Kidney epithelial cell (primary cell): ENCODE data around the gene ZPR1. TPM values are rescaled to one million over a fixed set of nuclear protein-coding genes. Genes with fewer than 3 reads are reported as not detected.
A peak's percentile ranks its signal among the peaks of the same experiment; 100 is the strongest.

ENCODE experiments used
- DNase-seq: peaks from one replicate; pipeline ENCODE4 v3.0.0-alpha.2; 2010; ENCODE audit warnings: low read depth
- H3K27me3 ChIP-seq: 2 replicates; pipeline ENCODE4 v1.6.0; 2011; ENCODE audit warnings: low read length; ENCODE audit not compliant: control insufficient read depth, insufficient read depth
- H3K36me3 ChIP-seq: 2 replicates; pipeline ENCODE4 v1.5.1; 2011; ENCODE audit warnings: low read length; ENCODE audit not compliant: control insufficient read depth, insufficient read depth
- H3K4me3 ChIP-seq: 2 replicates; pipeline ENCODE4 v1.5.1; 2011; ENCODE audit warnings: low read depth, mild to moderate bottlenecking, control low read depth, low read length
- total RNA-seq: library from RNA; depleted of rRNA; stranded (reverse); fragments of >200 nt; gene quantifications from 2 replicates; pipeline ENCODE4 v1.2.3, GENCODE V29; 2015
- TF ChIP-seq, protein P1 (sequence below): IDR thresholded peaks from 2 replicates; pipeline ENCODE4 v1.5.1; 2011; ENCODE audit warnings: mild to moderate bottlenecking, moderate library complexity, low read length, control low read depth, inconsistent platforms; ENCODE audit not compliant: insufficient read depth, poor library complexity, severe bottlenecking

ZPR1 gene
- total RNA-seq, 1 donor from 2014 or later = 82.1 TPM

DNA sequence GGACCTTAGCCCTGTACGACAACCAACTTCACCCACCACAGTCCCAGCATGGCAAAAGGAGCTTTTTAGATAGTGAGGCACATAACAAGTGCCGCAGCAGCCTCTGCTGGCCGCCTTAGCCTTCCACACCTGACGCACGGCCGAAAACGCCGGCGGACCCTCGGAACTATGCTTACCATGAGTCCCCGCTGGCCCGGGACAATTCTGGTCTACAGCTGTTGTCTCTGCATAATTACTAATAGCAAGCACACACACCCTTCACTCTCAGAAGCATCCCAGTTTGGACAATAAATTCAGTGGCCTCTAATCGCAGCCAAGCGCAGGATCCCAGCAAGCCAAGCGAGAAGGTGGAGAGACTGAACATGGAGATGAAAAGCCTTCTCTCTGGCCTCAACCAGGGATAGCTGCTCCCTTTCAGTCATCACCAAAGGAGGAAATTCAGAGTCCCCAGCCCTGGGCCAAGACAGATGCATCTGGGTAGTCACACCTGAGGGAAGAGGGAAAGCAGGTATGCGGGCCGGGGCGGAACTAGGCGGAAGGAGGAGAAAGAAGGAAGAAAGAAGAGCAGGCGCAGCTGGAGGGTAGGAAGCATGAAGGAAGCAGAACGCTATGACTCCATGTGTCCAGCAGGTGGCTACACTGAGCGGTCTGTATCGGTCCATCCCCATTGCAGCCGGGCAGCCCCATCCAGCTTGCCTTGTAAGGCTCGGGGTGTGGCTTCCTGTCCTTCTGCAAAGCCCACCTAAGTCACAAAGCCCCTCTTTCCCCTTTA, 55.4 kb downstream of the ZPR1 start:
- DNase-seq = peak; percentile 18
- TF ChIP-seq, protein P1, sequence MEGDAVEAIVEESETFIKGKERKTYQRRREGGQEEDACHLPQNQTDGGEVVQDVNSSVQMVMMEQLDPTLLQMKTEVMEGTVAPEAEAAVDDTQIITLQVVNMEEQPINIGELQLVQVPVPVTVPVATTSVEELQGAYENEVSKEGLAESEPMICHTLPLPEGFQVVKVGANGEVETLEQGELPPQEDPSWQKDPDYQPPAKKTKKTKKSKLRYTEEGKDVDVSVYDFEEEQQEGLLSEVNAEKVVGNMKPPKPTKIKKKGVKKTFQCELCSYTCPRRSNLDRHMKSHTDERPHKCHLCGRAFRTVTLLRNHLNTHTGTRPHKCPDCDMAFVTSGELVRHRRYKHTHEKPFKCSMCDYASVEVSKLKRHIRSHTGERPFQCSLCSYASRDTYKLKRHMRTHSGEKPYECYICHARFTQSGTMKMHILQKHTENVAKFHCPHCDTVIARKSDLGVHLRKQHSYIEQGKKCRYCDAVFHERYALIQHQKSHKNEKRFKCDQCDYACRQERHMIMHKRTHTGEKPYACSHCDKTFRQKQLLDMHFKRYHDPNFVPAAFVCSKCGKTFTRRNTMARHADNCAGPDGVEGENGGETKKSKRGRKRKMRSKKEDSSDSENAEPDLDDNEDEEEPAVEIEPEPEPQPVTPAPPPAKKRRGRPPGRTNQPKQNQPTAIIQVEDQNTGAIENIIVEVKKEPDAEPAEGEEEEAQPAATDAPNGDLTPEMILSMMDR = peak; percentile 91
- Histone ChIP-seq H3K4me3 (no peak overlapping the region), H3K27me3 (peaks cover 22% of the 10 kb centered on the region), H3K36me3 (no peaks in the 10 kb centered on the region)

DNA sequence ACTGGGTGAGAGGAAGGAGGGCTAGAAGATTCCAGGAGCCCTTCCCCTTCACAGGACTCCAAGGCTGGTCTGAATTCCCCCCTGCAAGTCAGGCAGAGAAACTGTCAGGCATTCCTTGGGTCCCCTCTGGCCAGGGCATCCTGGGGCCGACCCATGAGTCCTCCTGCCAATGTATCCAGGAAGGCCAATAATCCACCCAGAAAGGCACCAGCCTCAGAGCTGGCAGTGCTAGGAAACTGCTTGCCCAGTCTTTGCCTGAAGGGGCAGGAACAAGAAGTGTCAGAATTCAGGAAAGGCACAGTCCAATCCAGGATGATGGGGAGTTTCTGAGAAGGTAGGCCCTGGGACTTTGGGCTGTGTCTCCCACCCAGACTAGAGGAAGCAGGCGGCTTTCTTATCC, 56.0 kb downstream of the ZPR1 start:
- H3K4me3 ChIP-seq = no peak overlapping the region
- DNase-seq = no peak
- no peaks in the 10 kb centered on the region for H3K36me3 ChIP-seq
- TF ChIP-seq, protein P1 = no peak
- peaks cover 24% of the 10 kb centered on the region for H3K27me3 ChIP-seq

DNA sequence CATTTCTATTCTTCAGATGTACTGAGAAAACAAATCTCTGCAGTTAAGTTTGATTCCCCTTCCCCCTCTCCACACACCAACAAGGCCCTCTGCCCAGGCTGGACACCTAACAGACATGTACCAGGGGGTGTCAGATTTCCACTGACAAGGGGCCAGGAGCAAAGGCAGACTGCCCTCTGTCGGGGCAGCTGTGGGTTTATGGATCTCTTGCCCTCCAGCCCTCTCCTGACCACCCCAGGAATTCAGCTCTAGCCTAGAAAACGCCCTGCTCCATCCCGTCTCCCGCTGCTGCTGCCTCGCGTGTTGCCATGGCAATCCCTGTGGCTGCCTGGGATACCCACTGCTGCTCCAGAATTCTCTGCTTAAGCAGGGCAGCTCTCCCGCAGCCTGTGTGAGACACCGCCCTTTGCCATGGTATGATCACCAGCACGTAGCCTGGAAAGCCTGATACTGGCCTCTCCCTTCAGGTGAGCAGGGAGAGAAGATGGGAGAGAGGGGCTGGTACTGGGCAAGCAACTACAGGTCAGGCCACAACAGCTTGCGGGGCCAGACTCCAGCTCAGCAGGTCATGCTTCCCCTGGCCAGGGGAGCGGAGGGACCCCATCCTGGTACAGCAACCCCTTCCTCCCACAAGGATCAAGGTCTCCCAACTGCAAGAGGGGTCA, 56.6 kb downstream of the ZPR1 start:
- TF ChIP-seq, protein P1 = no peak
- peaks cover 24% of the 10 kb centered on the region for H3K27me3 ChIP-seq
- no peak for DNase-seq

DNA sequence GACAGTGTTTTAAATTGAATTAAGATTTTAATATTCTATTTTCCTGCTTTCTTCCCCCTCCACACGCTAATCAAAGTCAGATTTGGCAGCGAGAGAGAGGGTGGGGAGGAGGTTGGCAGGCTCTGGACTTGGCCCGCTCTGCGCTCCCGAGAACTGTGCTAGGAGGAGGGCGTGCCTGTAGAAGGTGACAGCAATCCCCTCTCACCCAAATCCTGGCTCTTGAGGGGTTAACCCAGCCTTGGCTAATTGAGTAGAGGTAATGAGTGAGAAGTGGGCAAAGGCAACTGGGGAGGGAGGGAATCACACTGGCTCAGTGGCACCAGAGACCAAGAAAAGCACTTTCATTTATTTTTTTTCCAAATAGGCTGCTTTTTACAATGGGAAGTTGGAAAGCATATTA, 57.2 kb downstream of the ZPR1 start:
- Histone ChIP-seq H3K36me3 (no peaks in the 10 kb centered on the region), H3K27me3 (peaks cover 28% of the 10 kb centered on the region), H3K4me3 (no peak overlapping the region)
- TF ChIP-seq, protein P1 = no peak
- DNase-seq = no peak

More for the DNA sequence above, 56.6 kb downstream of the ZPR1 start:
- Histone ChIP-seq H3K36me3 (no peaks in the 10 kb centered on the region), H3K4me3 (no peak overlapping the region)

DNA sequence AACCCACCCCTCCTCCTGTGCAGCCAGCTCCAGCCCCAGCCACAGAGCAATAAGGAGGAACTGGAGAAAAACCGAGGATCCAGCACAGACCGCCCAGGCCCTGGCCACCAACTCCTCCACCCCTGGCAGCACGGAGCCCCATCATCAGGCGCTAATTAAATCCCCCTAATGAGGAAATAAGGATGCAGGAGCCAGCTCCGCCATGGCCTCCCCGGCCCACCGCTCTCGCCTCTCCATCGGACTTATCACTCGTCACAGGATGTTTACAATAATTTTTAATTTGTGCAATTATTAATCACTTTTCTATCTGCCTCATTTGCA, 57.6 kb downstream of the ZPR1 start:
- no peaks in the 10 kb centered on the region for H3K36me3 ChIP-seq
- H3K27me3 ChIP-seq = peaks cover 31% of the 10 kb centered on the region
- no peak for DNase-seq
- no peak overlapping the region for H3K4me3 ChIP-seq
- TF ChIP-seq, protein P1 = no peak
